DMS153 (cell line): ENCODE data around the gene SMURF2.
"Not testable (repeated sequence)": the region's sequence is repeated elsewhere in the genome, so short reads cannot be mapped to it uniquely, and the experiment has no call there.

ENCODE experiments used
- DNase-seq: peaks from one replicate; lab custom pipeline; 2025; lab: John Stamatoyannopoulos, UW

Gene SMURF2

GRCh38 chr17:64596439-64596838, 65.7 kb downstream of the SMURF2 start:
- no peak for DNase-seq

- DNase-seq, result no peak
Observed at GRCh38 chr17:64591944-64592343, 70.2 kb downstream of the SMURF2 start.

- no peak for DNase-seq
Observed at GRCh38 chr17:64585146-64585545, 77.0 kb downstream of the SMURF2 start.

GRCh38 chr17:64583038-64583437, 79.1 kb downstream of the SMURF2 start:
- DNase-seq, result no peak

- DNase-seq, result no peak
Observed at GRCh38 chr17:64580384-64581315, 81.5 kb downstream of the SMURF2 start.

GRCh38 chr17:64579917-64580316, 82.2 kb downstream of the SMURF2 start:
- no peak for DNase-seq

GRCh38 chr17:64577025-64577424, 85.1 kb downstream of the SMURF2 start:
- not testable (repeated sequence) for DNase-seq

GRCh38 chr17:64575431-64575830, 86.7 kb downstream of the SMURF2 start:
- DNase-seq, result no peak

GRCh38 chr17:64574646-64575045, 87.5 kb downstream of the SMURF2 start:
- no peak for DNase-seq

GRCh38 chr17:64573214-64573613, 88.9 kb downstream of the SMURF2 start:
- no peak for DNase-seq

- no peak for DNase-seq
Observed at GRCh38 chr17:64572682-64573154, 89.4 kb downstream of the SMURF2 start.

GRCh38 chr17:64571746-64572145, 90.4 kb downstream of the SMURF2 start:
- DNase-seq, result no peak

- no peak for DNase-seq
Observed at GRCh38 chr17:64565563-64565962, 96.5 kb downstream of the SMURF2 start.

- no peak for DNase-seq
Observed at GRCh38 chr17:64564098-64564497, 98.0 kb downstream of the SMURF2 start.

- DNase-seq, result no peak
Observed at GRCh38 chr17:64555281-64555680, 106.8 kb downstream of the SMURF2 start.

- no peak for DNase-seq
Observed at GRCh38 chr17:64554028-64554637, 108.0 kb downstream of the SMURF2 start.

GRCh38 chr17:64551461-64551860, 110.6 kb downstream of the SMURF2 start:
- DNase-seq, result no peak

GRCh38 chr17:64547319-64547718, 114.8 kb downstream of the SMURF2 start:
- no peak for DNase-seq

GRCh38 chr17:64546716-64547115, 115.4 kb downstream of the SMURF2 start:
- no peak for DNase-seq

- no peak for DNase-seq
Observed at GRCh38 chr17:64544742-64545141, 117.4 kb downstream of the SMURF2 start.

GRCh38 chr17:64540118-64540776, 121.9 kb downstream of the SMURF2 start:
- no peak for DNase-seq

GRCh38 chr17:64538508-64539130, 123.5 kb downstream of the SMURF2 start:
- no peak for DNase-seq
